Stimulated activated CD8-positive, alpha-beta memory T cell treated with anti-CD3 and anti-CD28 coated beads, Interleukin-12 subunit alpha, Interleukin-12 subunit beta, amount 100 ng/mL, for 1 hour (primary cell): Measurements from ENCODE around the gene CACNB4.
"Not testable (repeated sequence)": the region's sequence is repeated elsewhere in the genome, so short reads cannot be mapped to it uniquely, and the experiment has no call there.

Experiments used
- DNase-seq: peaks from one replicate; pipeline ENCODE4 v3.0.0-alpha.2; 2020; ENCODE audit warnings: low read depth

The CACNB4 gene

DNA sequence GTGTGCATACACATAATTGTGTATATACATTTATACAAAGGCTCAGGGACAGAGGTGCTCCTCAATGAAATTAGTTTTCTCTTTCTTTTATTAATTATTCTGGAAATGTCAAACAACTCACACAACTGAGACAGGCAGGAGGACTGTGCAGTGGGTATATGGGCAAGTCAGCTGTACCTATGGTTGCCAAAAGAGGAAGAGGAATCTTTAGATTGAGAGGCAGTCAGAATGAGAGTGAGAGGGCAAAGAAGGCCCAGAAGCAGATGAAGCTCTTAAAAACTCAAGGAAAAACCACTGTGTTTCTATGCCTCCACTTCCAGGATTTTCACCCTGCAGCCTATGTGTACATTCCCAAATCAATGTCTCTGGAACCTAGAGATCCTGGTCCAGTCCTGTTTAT lies 79.1 kb downstream of the CACNB4 start:
- DNase-seq, result no peak

DNA sequence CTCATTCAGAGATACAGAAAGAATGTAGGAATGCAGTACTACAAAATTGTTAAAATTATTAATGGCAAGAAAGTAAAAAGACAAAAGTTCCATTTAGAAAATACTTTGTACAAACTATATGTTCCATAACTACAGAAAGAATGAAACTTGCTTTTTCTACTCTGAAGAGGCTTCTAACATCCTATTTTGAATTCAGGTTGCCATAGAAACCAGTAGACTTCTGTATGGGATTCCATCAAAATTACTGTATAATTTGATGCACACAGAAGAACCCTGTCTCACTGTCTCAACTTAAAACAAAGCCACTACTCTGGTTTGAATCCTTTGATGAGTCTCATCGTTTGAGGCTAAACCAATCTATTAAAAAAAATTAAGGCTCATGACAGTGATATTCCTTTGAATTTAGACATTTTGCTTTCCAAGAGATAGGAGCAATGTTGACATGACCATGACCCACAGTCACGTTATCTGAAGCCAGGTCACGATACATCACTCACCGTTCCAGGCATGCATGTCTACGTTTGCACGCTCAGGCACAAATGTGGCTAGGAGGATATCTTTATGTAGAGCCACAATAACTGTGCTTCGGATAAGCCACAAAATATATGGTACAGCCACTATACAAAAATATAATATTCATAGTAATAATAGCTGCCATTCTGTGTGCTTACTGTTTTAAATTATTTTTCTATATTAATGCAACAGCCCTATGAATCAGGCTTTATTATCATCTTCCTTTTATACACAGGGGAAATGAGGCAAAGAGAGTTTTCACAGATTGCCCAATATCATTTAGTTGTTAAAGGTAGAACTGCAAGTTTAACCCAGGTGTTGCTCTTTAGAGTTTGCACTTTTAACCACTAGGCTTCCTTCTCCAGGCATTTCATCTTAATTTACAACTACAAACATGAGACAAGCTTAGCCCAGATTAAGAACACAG lies 82.4 kb downstream of the CACNB4 start:
- DNase-seq, result no peak

DNA sequence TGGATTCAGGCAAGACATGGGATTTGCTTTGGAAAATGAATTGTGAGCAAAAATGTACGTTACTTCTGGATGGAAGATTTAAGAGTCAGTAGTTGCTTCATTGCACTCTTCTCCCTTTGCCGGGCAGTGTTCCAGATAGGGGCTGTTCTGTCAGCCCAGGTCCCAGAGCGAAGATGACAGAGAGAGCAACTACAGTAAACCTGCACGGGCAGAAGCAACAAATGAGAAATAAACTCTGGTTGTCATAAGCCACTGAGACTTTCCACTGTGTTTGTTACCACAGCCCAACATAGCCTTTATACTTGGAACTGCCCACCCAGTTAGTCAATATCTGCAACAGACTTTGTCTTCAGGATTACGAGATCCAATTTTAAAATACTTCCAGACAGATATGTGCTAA lies 83.3 kb downstream of the CACNB4 start:
- DNase-seq, result no peak

DNA sequence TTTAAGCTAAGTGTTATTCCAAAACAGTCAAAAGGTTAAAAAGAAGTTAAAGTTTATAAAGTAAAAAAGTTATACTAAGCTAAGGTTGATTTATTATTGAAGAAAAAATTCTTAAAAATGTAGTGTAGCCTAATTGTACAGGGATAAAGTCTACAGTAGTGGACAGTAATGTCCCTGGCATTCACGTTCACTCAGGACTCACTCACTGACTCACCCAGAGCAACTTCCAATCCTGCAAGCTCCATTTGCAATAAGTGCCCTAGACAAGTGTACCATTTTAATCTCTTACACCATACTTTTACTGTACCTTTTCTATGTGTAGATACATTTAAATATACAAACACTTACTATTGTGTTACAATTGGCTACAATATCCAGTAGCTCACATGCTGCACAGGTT lies 86.1 kb downstream of the CACNB4 start:
- DNase-seq, result no peak

DNA sequence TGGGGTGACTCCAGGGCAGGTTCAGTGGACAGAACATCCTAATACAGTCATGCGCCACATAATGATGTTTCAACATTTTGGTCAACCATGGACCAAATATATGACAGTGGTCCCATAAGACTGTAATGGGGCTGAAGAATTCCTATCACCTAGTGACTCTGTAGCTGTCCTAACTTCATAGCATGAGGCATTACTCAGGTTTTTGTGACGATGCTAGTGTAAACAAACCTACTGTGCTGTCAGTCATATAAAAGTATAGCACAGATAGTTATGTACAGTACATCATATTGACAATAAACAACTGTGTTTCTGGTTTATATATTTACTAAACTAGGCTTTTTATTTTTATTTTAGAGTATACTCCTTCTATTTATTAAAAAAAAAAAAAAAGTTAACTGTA lies 87.1 kb downstream of the CACNB4 start:
- no peak for DNase-seq

DNA sequence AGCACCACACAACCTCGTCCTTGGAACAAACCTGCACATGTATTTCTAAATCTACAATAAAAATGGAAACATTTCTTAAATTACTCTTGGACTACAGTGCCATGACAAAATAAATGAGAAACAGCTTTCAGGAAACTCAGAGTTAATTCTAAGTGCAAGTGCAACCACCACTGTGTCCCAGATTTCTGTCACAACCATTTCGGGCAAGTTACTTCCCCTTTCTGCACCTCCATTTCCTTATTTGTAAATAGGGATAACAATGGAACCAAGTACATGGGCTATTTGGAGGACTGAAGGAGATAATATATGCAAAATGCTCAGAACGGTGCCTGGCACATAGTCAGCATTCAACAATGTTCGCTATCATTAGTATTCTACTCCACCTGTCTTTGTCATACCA lies 93.2 kb downstream of the CACNB4 start:
- DNase-seq, result no peak

DNA sequence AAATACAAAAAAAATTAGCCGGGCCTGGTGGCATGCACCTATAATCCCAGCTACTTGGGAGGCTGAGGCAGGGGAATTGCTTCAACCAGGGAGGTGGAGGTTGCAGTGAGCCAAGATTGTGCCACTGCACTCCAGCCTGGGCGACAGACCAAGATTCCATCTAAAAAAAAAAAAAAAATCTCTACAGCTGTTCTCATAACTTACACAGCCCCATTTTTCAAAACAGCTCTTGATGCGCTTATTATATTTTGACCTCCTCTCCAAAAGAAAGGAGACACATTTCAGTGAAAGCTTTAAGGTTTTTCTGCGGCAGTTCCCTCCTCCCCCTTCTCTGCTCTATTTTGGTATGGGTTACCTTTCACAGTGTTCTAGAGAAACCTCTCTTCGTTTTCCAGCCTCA lies 95.6 kb downstream of the CACNB4 start:
- not testable (repeated sequence) for DNase-seq

DNA sequence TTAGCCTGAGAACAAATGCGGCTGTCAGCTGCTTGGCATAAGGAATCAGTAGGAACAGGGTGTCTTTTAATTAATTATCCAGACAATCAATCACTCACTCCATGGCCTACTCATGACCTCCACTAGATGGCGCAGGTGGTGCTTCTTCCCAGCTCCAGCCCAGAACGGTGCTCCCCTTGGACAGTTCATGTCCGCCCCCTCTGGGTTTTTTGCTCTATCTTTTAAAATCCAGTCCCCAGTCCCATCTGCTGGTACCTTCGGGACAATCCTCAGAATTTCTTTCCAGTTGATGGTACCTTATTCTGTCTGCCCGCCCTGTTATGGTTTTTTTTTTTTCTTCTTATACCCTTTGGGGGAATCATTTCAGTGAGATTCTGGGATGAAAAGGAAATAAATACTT lies 99.8 kb downstream of the CACNB4 start:
- DNase-seq, result no peak

DNA sequence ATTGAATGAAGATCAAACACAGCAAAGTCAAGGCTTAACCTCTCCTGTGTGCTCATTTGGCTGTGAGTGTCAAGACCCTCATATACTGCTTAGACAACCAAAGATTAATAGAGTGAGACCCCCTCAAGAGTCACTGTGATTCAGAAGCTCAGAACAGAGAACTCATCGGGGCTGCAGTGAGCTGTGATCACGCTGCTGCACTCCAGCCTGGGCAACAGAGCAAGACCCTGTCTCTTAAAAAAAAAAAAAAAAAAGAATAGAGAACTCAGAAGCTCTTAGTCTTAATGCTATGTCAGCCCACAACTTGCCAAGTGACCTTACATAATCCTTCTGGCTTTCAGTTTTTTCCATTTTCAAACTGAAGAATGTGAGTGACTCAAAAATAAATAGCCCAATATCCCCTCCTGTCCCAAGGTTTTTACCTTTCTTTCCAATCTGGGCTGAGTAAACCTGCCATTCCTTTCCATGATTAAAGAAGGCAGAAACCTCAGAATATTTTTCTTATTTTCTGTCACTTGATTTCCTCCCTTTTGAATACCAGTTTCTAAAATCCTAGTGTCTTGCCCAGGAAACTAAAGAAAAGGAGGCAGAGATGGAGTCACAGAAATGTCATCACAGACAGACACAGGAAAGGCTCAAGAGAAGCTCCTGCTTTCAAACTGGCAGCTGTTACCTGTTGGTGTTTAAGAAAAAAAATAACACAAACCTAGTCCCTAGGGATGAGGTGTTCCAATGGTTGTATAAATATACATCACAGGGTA lies 102.4 kb downstream of the CACNB4 start:
- DNase-seq, result no peak

DNA sequence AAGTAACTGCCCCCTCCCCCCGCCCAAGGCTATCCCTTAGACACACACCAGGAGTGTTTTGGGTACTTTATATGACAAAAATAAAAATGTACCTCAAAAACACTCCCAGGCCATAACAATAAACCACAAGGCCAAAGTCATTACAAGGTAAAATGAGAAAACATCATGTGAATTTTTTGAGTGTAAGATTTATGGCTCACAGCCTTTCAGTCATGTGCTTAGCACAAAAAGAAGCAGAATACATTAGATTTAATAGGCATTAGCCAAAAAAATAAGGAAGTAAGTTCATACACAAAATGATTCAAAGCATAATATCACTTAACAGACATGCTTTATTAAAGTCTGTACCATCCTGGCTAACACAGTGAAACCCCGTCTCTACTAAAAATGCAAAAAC lies 103.7 kb downstream of the CACNB4 start:
- no peak for DNase-seq

DNA sequence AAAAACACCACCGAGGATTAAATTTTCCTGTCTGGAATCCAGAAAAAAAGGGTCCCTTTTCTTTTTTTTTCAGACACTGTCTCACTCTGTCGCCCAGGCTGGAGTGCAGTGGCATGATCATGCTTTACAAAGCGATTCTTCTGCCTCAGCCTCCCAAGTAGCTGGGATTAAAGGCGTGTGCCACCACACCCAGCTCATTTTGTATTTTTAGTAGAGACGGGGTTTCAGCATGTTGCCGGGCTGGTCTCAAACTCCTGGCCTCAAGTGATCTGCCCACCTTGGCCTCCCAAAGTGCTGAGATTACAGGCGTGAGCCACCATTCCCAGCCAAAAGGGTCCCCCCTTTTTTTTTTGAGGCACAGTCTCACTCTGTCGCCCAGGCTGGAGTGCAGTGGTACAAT lies 104.7 kb downstream of the CACNB4 start:
- not testable (repeated sequence) for DNase-seq

DNA sequence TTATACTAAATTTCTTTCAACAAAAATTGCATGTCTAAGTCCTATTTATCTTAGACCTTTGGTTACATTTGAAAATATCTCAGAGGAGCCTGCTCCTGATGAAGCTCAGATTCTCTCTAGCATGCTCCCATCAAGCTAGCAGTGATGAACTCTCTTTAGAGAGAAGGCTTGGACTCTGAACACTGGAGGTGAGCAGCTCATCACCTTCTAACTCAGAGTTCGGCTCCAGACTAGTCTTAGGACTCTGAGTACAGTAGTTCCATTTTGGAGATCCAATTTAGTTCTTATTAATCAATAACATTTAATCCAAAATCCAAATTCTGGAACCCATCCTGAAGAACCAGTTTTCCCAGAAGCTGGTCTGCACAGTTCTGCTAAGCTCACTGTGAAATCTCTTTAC lies 107.8 kb downstream of the CACNB4 start:
- no peak for DNase-seq

DNA sequence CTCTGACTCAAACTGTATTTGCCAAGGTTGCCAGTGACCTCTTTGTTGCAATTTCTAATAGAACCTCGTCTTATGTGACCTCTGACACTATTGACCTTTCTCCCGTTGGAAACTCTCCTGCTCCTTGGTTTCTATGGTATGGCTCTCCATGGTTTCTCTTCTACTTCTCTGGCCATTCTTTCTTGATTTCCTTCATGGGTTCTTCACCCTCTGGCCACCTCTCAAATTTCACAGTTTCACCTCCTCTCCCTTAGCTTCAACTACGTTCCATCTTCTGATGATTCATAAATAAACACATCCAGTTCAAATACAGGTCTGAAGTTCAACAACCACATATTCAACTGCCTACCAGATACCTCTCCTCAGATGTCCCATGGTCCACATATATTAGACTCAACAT lies 109.5 kb downstream of the CACNB4 start:
- DNase-seq, result no peak

DNA sequence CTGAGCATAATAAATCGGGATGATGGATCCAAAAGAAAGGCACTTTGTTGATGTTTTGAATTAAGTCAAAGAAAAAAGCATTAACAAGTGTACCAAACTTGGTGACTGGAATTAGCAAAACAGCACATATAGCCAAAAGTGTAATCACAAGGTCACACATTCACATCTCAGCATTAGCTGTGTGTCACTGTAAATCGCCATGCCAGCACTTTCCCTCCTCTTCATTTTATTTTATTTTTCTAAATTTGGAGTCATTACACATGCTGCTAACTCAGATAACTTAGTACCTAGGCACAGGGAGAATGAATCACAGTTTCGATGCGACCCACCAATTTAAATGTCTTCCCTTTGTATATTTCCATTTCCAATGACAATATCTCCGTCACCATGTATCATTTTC lies 111.4 kb downstream of the CACNB4 start:
- DNase-seq, result no peak

DNA sequence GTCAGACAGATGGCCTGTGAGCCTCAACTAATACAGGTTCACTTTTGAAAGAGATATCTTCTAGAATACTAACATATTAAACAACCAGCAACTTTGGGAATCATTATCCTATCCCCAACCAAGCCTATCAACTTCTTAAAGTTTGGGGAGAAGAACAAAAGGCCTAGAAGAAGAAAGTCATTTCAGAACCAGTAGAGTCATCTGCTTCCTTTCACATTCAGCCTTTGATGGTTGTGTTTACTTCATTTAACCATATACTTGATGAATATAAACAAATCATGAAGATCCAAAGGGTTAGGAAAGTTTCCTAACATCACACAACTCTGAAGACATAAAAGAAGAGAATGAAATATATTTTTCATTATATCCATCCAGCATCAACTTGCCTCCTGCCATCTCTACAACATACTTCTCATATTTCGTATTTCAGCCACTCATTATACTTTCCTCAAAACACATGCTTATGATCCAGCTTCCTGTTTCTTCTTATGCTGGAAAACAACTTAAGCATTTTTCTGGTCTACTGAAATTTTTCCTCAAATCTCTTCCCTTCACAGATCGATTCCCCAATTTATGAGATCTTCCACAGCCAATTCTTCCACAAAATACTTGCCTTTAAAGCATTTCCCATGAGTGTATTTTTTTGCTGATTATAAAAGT lies 114.3 kb downstream of the CACNB4 start:
- DNase-seq, result no peak

DNA sequence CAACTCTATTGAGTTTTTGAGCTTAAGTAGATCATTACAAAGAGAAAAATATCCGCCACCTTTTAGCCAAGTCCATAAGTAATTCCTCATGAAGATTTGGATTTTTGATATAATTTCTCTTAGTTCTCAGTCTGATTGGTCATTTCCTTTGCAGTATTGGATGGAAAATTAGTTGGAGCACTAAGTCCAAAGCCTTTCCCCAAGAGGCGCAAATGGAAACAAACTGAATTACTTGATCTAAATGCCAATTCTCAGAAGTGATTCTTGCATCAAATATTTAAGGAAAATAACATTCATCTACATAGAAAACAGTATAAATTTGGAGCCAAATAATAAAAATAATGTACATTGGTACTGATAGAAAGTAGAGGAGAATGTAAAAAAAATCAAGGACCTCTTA lies 115.6 kb downstream of the CACNB4 start:
- DNase-seq, result no peak

DNA sequence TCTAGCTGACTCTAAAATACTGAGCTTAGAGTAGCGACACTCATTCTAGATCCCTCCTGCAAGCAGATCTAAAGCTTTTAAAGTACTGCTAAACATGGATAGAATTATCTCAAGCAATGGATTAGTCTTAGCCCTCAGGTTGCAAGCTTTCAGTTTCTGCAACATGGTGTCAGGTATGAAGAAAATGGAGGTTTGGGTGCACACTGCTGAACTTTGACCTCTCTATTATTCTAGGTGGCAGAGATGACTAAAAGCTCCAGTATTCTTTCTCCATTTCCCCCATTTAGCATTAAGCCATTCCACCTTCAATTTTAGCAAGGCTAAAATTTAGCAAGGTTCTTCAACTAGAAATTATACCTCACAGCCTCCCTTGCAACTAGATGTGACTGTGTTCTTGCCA lies 117.0 kb downstream of the CACNB4 start:
- DNase-seq, result no peak

DNA sequence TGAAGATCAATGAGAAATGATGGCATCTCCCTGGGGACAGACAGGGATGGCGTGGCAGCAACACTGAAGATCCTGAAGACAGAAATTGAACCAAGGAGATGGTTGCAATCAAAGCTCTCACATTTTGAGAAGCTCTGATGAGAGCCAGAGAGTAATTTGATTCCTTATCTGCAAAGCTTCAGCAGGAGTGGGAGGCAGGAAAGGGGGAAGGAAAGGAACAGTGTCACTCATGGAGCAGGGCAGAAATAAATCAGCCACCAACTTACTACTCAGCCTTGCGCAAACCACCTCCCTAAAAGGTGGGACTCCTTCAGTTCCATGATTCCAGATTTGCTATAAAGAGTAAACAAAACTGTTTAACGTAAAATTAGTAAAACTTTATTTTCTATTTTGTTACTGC lies 119.2 kb downstream of the CACNB4 start:
- no peak for DNase-seq

DNA sequence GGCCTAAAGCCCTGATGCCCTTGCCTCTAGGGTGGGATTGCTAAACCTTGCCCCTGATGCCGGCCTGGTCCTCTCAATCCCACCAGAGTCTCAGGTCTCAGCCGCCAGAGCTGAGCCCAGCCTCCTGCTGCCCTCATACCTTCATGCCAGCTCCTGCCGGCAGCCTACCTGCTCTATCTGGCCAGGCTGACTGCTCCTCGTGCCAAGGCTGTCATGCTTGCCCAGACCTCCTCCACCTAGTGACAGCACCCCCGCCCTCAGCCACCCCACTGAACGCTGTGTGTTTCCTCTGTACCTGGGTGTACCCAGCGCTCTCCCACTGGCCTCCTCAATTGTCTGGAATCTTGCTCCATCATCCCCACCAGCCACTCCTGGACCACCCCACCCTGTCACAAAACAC lies 120.1 kb downstream of the CACNB4 start:
- DNase-seq, result no peak

DNA sequence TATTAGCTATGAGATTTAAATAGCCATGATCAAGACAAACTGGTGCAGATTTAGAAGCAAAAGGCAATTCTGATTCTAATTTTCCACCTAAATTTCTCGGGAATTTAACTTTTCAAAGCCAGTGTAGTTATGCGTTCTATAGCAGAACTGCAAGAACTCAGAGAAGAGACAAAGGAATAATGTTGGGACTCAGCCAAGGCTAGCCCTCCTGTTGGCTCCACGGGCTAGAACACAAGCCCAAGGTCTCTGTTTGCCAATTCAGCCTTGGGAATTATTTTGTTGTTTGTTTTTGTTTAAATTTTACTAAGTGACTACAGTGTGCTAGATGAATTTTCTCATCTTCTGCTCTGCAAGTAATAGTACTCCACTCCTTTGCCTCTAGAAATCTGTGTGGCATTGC lies 121.2 kb downstream of the CACNB4 start:
- no peak for DNase-seq

DNA sequence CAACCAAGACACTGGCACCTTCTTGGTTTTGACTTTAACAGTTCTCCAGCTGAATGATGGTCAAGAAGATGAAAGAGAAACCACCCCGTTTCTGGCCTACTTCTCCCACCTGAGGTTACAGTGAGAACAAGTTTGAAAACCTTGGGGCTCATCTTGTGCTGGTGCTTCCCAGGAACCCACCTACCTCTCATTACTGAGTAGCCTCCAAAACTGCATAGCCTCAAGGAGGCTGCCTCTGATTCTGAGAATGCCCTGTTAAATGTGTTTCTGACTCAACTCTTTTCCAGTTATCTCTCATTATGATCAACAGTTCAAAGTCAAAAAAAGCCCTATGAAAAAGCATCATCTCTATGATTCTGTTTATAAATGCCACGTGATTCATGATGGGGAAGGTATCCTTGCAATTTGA lies 121.9 kb downstream of the CACNB4 start:
- DNase-seq, result no peak

DNA sequence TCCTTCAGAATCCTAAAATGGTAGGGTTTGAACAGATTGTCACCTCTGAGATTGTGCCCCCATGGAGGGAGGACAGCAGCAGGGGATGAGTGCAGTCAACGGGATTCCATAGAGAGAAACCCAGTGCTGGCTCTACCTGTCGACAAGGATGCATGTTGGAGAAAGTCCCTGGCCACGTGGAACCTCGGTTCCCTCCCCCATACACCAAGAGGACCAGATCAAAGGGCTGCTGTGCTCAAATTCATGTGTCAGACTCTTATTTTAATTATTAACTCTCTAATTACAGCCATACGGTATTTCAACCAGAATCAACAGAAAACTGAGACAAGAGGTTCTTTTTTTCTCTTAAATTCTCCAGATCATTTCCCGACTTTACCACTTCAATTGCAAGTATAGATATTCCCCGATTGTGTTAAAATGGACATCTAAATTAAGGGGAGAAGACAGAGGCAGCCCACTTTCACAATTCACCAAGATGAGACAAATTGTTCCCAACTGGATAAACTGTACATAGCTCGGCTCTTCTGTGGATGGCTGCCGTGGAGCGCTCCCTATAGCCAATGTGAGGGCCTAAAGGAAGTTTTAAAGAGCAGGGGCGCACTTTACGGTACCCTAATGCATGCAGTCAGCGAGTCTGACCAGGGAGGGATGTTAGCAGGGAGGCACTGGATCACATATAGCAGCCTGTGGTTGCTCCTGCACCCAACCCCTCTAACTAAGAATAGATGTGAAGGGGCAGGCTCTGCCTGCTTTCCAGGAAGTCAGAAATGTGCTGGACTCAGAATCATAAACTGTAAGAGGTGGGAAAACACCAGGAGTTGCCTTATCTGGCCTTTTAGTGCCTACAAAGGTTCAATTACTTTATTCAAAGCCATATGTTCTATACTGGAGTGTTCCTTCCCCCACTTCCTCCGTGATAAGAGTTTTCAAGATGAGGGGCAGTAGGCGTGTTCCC lies 123.1 kb downstream of the CACNB4 start:
- DNase-seq, result no peak
